ENCODE results near the gene COL6A2. TPM values are rescaled to one million over a fixed set of nuclear protein-coding genes. Genes with fewer than 3 reads are reported as not detected.
"Not testable (repeated sequence)": the region's sequence is repeated elsewhere in the genome, so short reads cannot be mapped to it uniquely, and the experiment has no call there.

Gene COL6A2
- total and polyA plus RNA-seq, 4 donors: 88.8 to 466 (median 185) TPM

DNA sequence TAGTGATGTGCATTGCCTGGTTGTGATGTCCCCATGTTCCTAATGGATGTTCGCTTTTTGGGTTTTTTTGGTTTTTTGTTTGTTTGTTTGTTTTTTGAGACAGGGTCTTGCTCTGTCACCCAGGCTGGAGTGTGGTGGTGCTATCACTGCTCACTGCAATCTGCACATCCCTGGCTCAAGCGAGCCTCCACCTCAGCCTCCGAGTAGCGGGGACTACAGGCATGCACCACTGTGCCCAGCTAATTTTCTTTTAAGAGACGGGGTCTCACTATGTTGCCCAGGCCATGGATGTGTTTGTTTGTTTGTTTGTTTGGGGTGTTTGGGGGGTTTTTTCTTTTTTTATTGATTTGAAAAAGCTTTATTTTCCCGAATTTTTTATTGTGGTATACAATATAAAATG is 2.1 kb downstream of the COL6A2 start:
- Histone ChIP-seq H3K4me1 (ENCODE audit: control insufficient read depth, insufficient read depth, low read length) (peaks cover 7% of the 10 kb centered on the region), H3K27me3 (ENCODE audit: control insufficient read depth, insufficient read depth, low read length) (peaks cover 26% of the 10 kb centered on the region), H3K4me3 (ENCODE audit: low read depth, low read length) (no peak overlapping the region), H3K36me3 (ENCODE audit: control insufficient read depth, insufficient read depth, low read length) (no peaks in the 10 kb centered on the region), H3K9me3 (ENCODE audit: control insufficient read depth, insufficient read depth, low read length) (peaks cover 5% of the 10 kb centered on the region), H3K27ac (ENCODE audit: low read depth, low read length) (no peak overlapping the region)
- DNase-seq (ENCODE audit: low read depth in 4 of 6, low spot score in 6 of 6): no peak
- 94% methylated on average over 4 of the region's 6 CpGs for WGBS (ENCODE audit: insufficient coverage)

- Histone ChIP-seq H3K27ac (ENCODE audit: low read depth, low read length) (no peak overlapping the region), H3K4me1 (ENCODE audit: control insufficient read depth, insufficient read depth, low read length) (peaks cover 7% of the 10 kb centered on the region), H3K4me3 (ENCODE audit: low read depth, low read length) (no peak overlapping the region), H3K9me3 (ENCODE audit: control insufficient read depth, insufficient read depth, low read length) (peaks cover 5% of the 10 kb centered on the region), H3K36me3 (ENCODE audit: control insufficient read depth, insufficient read depth, low read length) (no peaks in the 10 kb centered on the region), H3K27me3 (ENCODE audit: control insufficient read depth, insufficient read depth, low read length) (peaks cover 26% of the 10 kb centered on the region)
- 97% methylated on average over 4 of the region's 7 CpGs for WGBS (ENCODE audit: insufficient coverage)
- no peak for DNase-seq (ENCODE audit: low read depth in 4 of 6, low spot score in 6 of 6)
Observed at GRCh38 chr21:46100426-46100825, 2.5 kb downstream of the COL6A2 start.

- no peaks in the 10 kb centered on the region for H3K36me3 ChIP-seq (ENCODE audit: control insufficient read depth, insufficient read depth, low read length)
- peaks cover 26% of the 10 kb centered on the region for H3K27me3 ChIP-seq (ENCODE audit: control insufficient read depth, insufficient read depth, low read length)
- no peak overlapping the region for H3K4me3 ChIP-seq (ENCODE audit: low read depth, low read length)
- peaks cover 5% of the 10 kb centered on the region for H3K9me3 ChIP-seq (ENCODE audit: control insufficient read depth, insufficient read depth, low read length)
- 100% methylated on average over 1 of the region's 4 CpGs for WGBS (ENCODE audit: insufficient coverage)
- no peak overlapping the region for H3K27ac ChIP-seq (ENCODE audit: low read depth, low read length)
- peaks cover 7% of the 10 kb centered on the region for H3K4me1 ChIP-seq (ENCODE audit: control insufficient read depth, insufficient read depth, low read length)
- no peak for DNase-seq (ENCODE audit: low read depth in 4 of 6, low spot score in 6 of 6)
Observed at GRCh38 chr21:46100906-46101305, 3.0 kb downstream of the COL6A2 start.

DNA sequence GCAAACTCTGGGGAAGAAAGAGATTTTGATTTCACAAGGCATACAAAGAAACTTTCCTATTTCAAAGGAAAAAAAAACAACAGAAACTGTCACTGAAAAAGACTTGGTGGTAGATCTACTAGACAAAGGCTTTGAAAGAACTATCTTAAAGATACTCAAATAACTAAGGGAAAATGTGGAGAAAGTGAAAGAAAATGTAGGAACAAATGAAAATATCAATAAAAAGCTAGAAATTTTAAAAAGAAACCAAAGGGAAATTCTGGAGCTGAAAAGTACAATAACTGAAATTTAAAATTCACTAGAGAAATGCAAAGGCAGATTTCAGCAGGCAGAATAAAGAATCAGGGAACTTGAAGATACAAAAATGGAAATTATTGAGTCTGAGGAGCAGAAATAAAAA is 6.2 kb downstream of the COL6A2 start:
- Histone ChIP-seq H3K27ac (ENCODE audit: low read depth, low read length) (no peak overlapping the region), H3K9me3 (ENCODE audit: control insufficient read depth, insufficient read depth, low read length) (peaks cover 8% of the 10 kb centered on the region), H3K4me1 (ENCODE audit: control insufficient read depth, insufficient read depth, low read length) (peaks cover 4% of the 10 kb centered on the region), H3K4me3 (ENCODE audit: low read depth, low read length) (no peak overlapping the region), H3K36me3 (ENCODE audit: control insufficient read depth, insufficient read depth, low read length) (no peaks in the 10 kb centered on the region), H3K27me3 (ENCODE audit: control insufficient read depth, insufficient read depth, low read length) (peaks cover 19% of the 10 kb centered on the region)
- DNase-seq (ENCODE audit: low read depth in 4 of 6, low spot score in 6 of 6): no peak

- not testable (repeated sequence) for H3K36me3 ChIP-seq (ENCODE audit: control insufficient read depth, insufficient read depth, low read length); H3K4me3 ChIP-seq (ENCODE audit: low read depth, low read length); H3K27me3 ChIP-seq (ENCODE audit: control insufficient read depth, insufficient read depth, low read length); H3K27ac ChIP-seq (ENCODE audit: low read depth, low read length); DNase-seq (ENCODE audit: low read depth in 4 of 6, low spot score in 6 of 6); H3K9me3 ChIP-seq (ENCODE audit: control insufficient read depth, insufficient read depth, low read length); H3K4me1 ChIP-seq (ENCODE audit: control insufficient read depth, insufficient read depth, low read length)
- 29% methylated on average over 1 of the region's 2 CpGs for WGBS (ENCODE audit: insufficient coverage)
Observed at GRCh38 chr21:46107376-46107775, 9.5 kb downstream of the COL6A2 start.

- Histone ChIP-seq H3K9me3 (ENCODE audit: control insufficient read depth, insufficient read depth, low read length) (peaks cover 5% of the 10 kb centered on the region), H3K4me1 (ENCODE audit: control insufficient read depth, insufficient read depth, low read length) (no peaks in the 10 kb centered on the region), H3K36me3 (ENCODE audit: control insufficient read depth, insufficient read depth, low read length) (peaks cover 14% of the 10 kb centered on the region), H3K27ac (ENCODE audit: low read depth, low read length) (no peak overlapping the region), H3K4me3 (ENCODE audit: low read depth, low read length) (no peak overlapping the region), H3K27me3 (ENCODE audit: control insufficient read depth, insufficient read depth, low read length) (no peaks in the 10 kb centered on the region)
- 87% methylated on average over 9 of the region's 9 CpGs for WGBS (ENCODE audit: insufficient coverage)
- DNase-seq (ENCODE audit: low read depth in 4 of 6, low spot score in 6 of 6): no peak
Observed at GRCh38 chr21:46108827-46109312, 11.0 kb downstream of the COL6A2 start.

DNA sequence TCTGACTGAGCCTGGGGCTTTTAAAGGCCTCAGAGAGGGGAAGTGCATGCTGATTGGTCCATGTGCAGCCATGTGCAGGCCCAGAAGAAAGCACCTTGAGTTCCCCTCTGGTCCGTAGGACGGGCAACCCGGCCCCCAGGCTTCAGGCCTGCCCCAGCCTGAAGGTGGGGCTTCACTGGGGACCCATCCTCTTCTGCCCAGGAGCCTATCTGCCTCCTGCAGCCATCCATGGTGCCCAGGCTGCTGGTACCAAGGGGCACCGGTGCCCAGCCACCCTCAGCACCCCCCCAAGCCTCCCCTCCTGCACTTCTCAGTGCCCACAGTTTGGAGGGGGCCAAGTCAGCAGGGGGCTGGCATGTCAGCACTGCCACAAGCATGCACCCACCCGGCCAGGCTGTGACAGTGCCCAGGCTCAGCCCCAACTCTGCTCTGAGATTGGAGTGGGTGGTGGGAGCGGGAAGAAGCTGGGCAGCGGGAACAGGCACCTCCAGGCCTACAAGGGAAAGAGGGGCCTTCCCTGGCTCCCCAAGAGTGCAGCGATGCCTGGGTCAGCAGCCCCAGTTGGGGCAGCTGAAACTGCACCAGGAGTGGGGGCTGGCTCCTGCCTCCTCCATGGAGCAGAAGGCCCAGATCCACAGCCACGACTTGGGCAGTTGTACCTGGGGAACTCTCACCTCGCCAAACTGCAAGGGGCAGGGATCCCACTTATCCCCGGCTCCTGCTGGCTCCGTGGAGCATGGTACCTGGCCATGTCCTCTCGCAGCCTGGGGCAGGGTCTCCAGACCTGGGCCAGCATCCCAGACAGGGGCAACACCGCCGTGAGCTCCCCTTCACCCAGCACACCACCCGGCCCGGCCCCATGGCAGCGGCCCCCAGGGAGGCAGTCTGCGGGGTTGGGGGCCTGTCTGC is 11.7 kb downstream of the COL6A2 start:
- H3K27ac ChIP-seq (ENCODE audit: low read depth, low read length): no peak overlapping the region
- H3K4me3 ChIP-seq (ENCODE audit: low read depth, low read length): no peak overlapping the region
- DNase-seq (ENCODE audit: low read depth in 4 of 6, low spot score in 6 of 6): no peak
- 82% methylated on average over 16 of the region's 19 CpGs for WGBS (ENCODE audit: insufficient coverage)
- H3K9me3 ChIP-seq (ENCODE audit: control insufficient read depth, insufficient read depth, low read length): peaks cover 3% of the 10 kb centered on the region
- H3K4me1 ChIP-seq (ENCODE audit: control insufficient read depth, insufficient read depth, low read length): no peaks in the 10 kb centered on the region
- H3K27me3 ChIP-seq (ENCODE audit: control insufficient read depth, insufficient read depth, low read length): no peaks in the 10 kb centered on the region
- H3K36me3 ChIP-seq (ENCODE audit: control insufficient read depth, insufficient read depth, low read length): peaks cover 14% of the 10 kb centered on the region

DNA sequence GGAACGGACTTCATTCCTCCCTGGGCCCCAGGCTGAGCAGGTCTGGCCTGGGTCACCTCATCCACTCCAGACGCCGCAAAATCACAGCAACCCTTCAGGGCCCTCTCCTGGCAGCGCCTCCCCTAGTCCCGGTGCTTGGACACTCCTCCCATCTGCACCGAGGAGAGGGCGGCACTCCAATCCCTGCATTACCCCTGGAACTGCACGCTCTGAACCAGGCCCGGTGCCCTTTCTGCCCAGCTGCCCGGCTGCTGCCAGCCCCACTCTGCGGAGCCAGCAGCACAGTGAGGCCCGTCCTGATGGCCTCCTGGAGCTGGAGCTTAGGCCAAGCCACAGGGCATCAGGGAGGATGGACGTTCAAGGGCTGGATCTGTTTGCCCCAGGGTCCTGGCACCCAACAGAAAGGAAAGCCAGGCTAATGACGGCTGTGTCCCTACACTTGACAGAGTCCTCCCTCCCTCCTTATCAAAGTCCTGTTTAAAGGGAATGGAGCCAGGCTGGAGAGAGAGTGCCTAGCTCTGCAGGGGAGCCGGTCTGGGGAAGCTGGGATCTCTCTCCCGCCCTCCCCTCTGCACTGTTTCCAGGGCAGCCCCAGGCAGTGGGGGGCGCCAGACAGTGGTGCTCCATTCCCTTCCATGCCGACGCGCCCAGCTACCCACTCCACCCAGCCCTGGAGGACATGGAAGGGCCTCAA is 12.7 kb downstream of the COL6A2 start:
- peaks cover 3% of the 10 kb centered on the region for H3K9me3 ChIP-seq (ENCODE audit: control insufficient read depth, insufficient read depth, low read length)
- peaks cover 14% of the 10 kb centered on the region for H3K36me3 ChIP-seq (ENCODE audit: control insufficient read depth, insufficient read depth, low read length)
- H3K27me3 ChIP-seq (ENCODE audit: control insufficient read depth, insufficient read depth, low read length): no peaks in the 10 kb centered on the region
- 83% methylated on average over 19 of the region's 20 CpGs for WGBS (ENCODE audit: insufficient coverage)
- DNase-seq (ENCODE audit: low read depth in 4 of 6, low spot score in 6 of 6): no peak
- H3K4me1 ChIP-seq (ENCODE audit: control insufficient read depth, insufficient read depth, low read length): no peaks in the 10 kb centered on the region
- no peak overlapping the region for H3K4me3 ChIP-seq (ENCODE audit: low read depth, low read length)
- H3K27ac ChIP-seq (ENCODE audit: low read depth, low read length): no peak overlapping the region

DNA sequence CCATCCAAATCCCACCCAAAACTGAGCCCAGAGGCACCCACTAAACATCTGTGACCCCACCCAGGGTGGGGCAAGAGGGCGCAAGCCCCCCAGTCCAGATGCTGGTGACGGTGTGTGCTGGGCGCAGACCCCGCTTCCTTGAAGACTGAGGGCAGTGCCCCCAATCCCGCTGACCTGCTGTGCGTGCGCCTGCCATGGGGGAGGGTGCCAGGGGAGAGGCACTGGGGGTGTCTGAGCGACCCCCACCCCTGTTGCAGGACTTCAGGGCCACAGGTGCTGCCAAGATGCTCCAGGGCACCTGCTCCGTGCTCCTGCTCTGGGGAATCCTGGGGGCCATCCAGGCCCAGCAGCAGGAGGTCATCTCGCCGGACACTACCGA is 13.3 kb downstream of the COL6A2 start:
- peaks cover 20% of the 10 kb centered on the region for H3K36me3 ChIP-seq (ENCODE audit: control insufficient read depth, insufficient read depth, low read length)
- no peak overlapping the region for H3K27ac ChIP-seq (ENCODE audit: low read depth, low read length)
- peaks cover 3% of the 10 kb centered on the region for H3K9me3 ChIP-seq (ENCODE audit: control insufficient read depth, insufficient read depth, low read length)
- 95% methylated on average over 9 of the region's 12 CpGs for WGBS (ENCODE audit: insufficient coverage)
- no peaks in the 10 kb centered on the region for H3K4me1 ChIP-seq (ENCODE audit: control insufficient read depth, insufficient read depth, low read length)
- H3K4me3 ChIP-seq (ENCODE audit: low read depth, low read length): no peak overlapping the region
- no peak for DNase-seq (ENCODE audit: low read depth in 4 of 6, low spot score in 6 of 6)
- H3K27me3 ChIP-seq (ENCODE audit: control insufficient read depth, insufficient read depth, low read length): no peaks in the 10 kb centered on the region

All from spinal cord (tissue), 10 donors.